Heart right ventricle (tissue), 16 donors: ENCODE data around the gene CACNA1C. TPM values are rescaled to one million over a fixed set of nuclear protein-coding genes. Genes with fewer than 3 reads are reported as not detected.

Experiments used
- ATAC-seq, 8 donors: fragments of 200-7000 bp; cut with Tn5 transposase; one replicate each; pipeline ENCODE4 v1.9.1; 2020; ENCODE audit warnings: mild to moderate bottlenecking in 8 of 8, moderate library complexity in 8 of 8, moderate number of reproducible peaks in 1 of 8
- DNase-seq, 2 donors: peaks; one replicate each; pipeline ENCODE4 v3.0.0-alpha.2; 2020
- H3K27ac ChIP-seq, 10 donors: fragments of 200-600 bp; sonication (generic) in 2 of 10; one replicate each; pipeline versions ENCODE4 v1.5.0 to v1.8.0; 2020 to 2022; ENCODE audit warnings: mild to moderate bottlenecking in 3 of 10
- H3K27me3 ChIP-seq, 7 donors: fragments of 200-600 bp; one replicate each; pipeline ENCODE4 v1.8.0; 2021 to 2022; ENCODE audit warnings: mild to moderate bottlenecking in 2 of 7
- H3K36me3 ChIP-seq, 9 donors: fragments of 200-600 bp; sonication (generic) in 1 of 9; one replicate each; pipeline versions ENCODE4 v1.5.0 to v1.8.0; 2020 to 2022; ENCODE audit warnings: mild to moderate bottlenecking in 2 of 9
- H3K4me1 ChIP-seq, 9 donors: fragments of 200-600 bp; sonication (generic) in 1 of 9; one replicate each; pipeline versions ENCODE4 v1.5.0 to v1.8.0; 2020 to 2022; ENCODE audit warnings: mild to moderate bottlenecking in 4 of 9
- H3K4me3 ChIP-seq, 10 donors: fragments of 200-600 bp; sonication (generic) in 2 of 10; one replicate each; pipeline versions ENCODE4 v1.5.0 to v1.8.0; 2020 to 2022; ENCODE audit warnings: mild to moderate bottlenecking in 7 of 10, moderate library complexity in 2 of 10
- H3K9me3 ChIP-seq, 11 donors: fragments of 200-600 bp in 10 of 11; sonication (generic) in 2 of 11; one replicate each; pipeline versions ENCODE4 v1.5.0 to v1.8.0; 2013 to 2022; ENCODE audit warnings: mild to moderate bottlenecking in 2 of 11, control low read depth in 1 of 11, moderate library complexity in 1 of 11
- CTCF ChIP-seq, 9 donors: fragments of 200-600 bp; sonication (generic) in 2 of 9; IDR thresholded peaks; one replicate each; pipeline versions ENCODE4 v1.5.0 to v1.8.0; 2021 to 2022; ENCODE audit warnings: antibody characterized with exemption in 9 of 9, mild to moderate bottlenecking in 5 of 9, moderate library complexity in 1 of 9
- WGBS, 2 donors: extraction: QIAGEN DNeasy Blood & Tissue Kit; methylation state at CpG; one replicate each; pipeline ENCODE4 v1.1.7; 2013; ENCODE audit warnings: inconsistent platforms in 1 of 2; 5-methylcytosine and 5-hydroxymethylcytosine counted together
- intact Hi-C, 10 donors: fragments of 100-400 bp; cut with DNase I; formaldehyde crosslinking; loops; one replicate each; pipeline versions ENCODE4 v1.11.1 to v1.14.2; 2022
- polyA plus RNA-seq, 2 donors: library from polyadenylated mRNA; stranded (reverse); fragments of 200-250 nt; gene quantifications; one replicate each; pipeline ENCODE4 v1.2.3, GENCODE V29; 2013
- total RNA-seq, 10 donors: library from RNA; stranded (reverse); fragmentation: NEBNext Ultra II Directional in 3 of 10; extraction: Animal tissue kit (Norgen Biotek cat#: 25700) in 3 of 10; gene quantifications; one replicate each; pipeline versions ENCODE4 v1.2.1 to v1.2.4, GENCODE V29; 2021 to 2023
- donor health status: Arrhythmogenic right ventricular cardiomyopathy.
- donor health status: ischemic (EF 13 %, LVEDD 7.1; RV severe dilation, severe dysfunction).
- donor health status: healthy with polysubstance abuse.
- donor health status: DM: no; HTN: yes; CAD: no.
- donor health status: DM: no; HTN: no; CAD: no.
- donor health status: ischemic (EF 25% LVEDD 6.9; RV normal size, moderate dysfunction).
- donor health status: ischemic (EF 25% LVEDD 5.7; RV mildly dilated, moderate dysfunction).
- donor health status: healthy.
- donor health status: DM: yes; HTN: yes; CAD: no.
- donor health status: Ischemic cardiomyopathy.
- donor health status: ischemic (EF 35%, LVEDD 5.7; RV mildly dilated, moderate dysfunction).
- donor health status: nonischemic (EF 11% LVEDD 7.7; RV severe dilation, severe dysfunction).
- donor health status: DM: yes; HTN: yes; CAD: no.
- donor health status: PGD.
- donor health status: ischemic (EF 29% LVEDD 5.4; RV normal size, mild dysfunction).
- donor health status: nonischemic (EF 23%, LVEDD 6.1; RV moderate dilation, normal function).

CACNA1C gene
- total and polyA plus RNA-seq, 12 donors, result 19.1 to 222 (median 183) TPM

GRCh38 chr12:2248087-2248900 is 195.5 kb downstream of the CACNA1C start:
- H3K27ac ChIP-seq, result peak overlapping the region in 9 of 10 donors; percentile 43 to 74 (median 55)
- no peak for TF ChIP-seq CTCF (IDR thresholded peaks at IDR 0.05)
- H3K9me3 ChIP-seq, result no peaks in the 10 kb centered on the region
- H3K36me3 ChIP-seq, result no peaks in the 10 kb centered on the region
- peak in 7 of 8 donors; percentile 27 to 59 (median 31) for ATAC-seq
- no peak overlapping the region for H3K4me3 ChIP-seq
- no peaks in the 10 kb centered on the region for H3K27me3 ChIP-seq
- 56 to 59% methylated on average over 17 of the region's 17 CpGs for WGBS, 2 donors
- peaks cover 28 to 100% (median 72%) of the 10 kb centered on the region in 9 donors for H3K4me1 ChIP-seq
- intact Hi-C loops, result no loop called here
- DNase-seq, result no peak

GRCh38 chr12:2248901-2249381 is 196.2 kb downstream of the CACNA1C start:
- ATAC-seq (peak in 4 of 8 donors; percentile 3 to 8 (median 4)), DNase-seq (no peak)
- TF ChIP-seq CTCF (IDR thresholded peaks at IDR 0.05), result no peak
- Histone ChIP-seq H3K36me3 (no peaks in the 10 kb centered on the region), H3K9me3 (no peaks in the 10 kb centered on the region), H3K4me3 (no peak overlapping the region), H3K27ac (peak overlapping the region in 8 of 10 donors; percentile 32 to 74 (median 54)), H3K27me3 (no peaks in the 10 kb centered on the region), H3K4me1 (peaks cover 27 to 100% (median 71%) of the 10 kb centered on the region in 9 donors)
- intact Hi-C loops, result no loop called here
- WGBS, 2 donors, result 63 to 66% methylated on average over 8 of the region's 8 CpGs

GRCh38 chr12:2250797-2251196 is 198.0 kb downstream of the CACNA1C start:
- H3K27me3 ChIP-seq, result no peaks in the 10 kb centered on the region
- H3K27ac ChIP-seq, result peak overlapping the region; percentile 14 to 74 (median 50)
- no peaks in the 10 kb centered on the region for H3K9me3 ChIP-seq
- intact Hi-C loops, result no loop called here
- no peak for TF ChIP-seq CTCF (IDR thresholded peaks at IDR 0.05)
- DNase-seq (no peak), ATAC-seq (peak in 4 of 8 donors; percentile 40 to 81 (median 76))
- no peak overlapping the region for H3K4me3 ChIP-seq
- H3K4me1 ChIP-seq, result peaks cover 12 to 92% (median 58%) of the 10 kb centered on the region in 9 donors
- WGBS, 2 donors, result 51 to 59% methylated on average over 5 of the region's 5 CpGs
- H3K36me3 ChIP-seq, result no peaks in the 10 kb centered on the region

- Histone ChIP-seq H3K4me1 (peaks cover 9 to 87% (median 53%) of the 10 kb centered on the region in 9 donors), H3K9me3 (no peaks in the 10 kb centered on the region), H3K4me3 (no peak overlapping the region), H3K36me3 (no peaks in the 10 kb centered on the region), H3K27me3 (no peaks in the 10 kb centered on the region), H3K27ac (peak overlapping the region in 9 of 10 donors; percentile 40 to 74 (median 48))
- TF ChIP-seq CTCF (IDR thresholded peaks at IDR 0.05), result no peak
- WGBS, 2 donors, result 78 to 80% methylated on average over 8 of the region's 8 CpGs
- intact Hi-C loops, result no loop called here
- ATAC-seq (no peak), DNase-seq (no peak)
Measured at GRCh38 chr12:2251526-2252209, 198.9 kb downstream of the CACNA1C start.
